ENCODE data around the gene GJB6.

DNA sequence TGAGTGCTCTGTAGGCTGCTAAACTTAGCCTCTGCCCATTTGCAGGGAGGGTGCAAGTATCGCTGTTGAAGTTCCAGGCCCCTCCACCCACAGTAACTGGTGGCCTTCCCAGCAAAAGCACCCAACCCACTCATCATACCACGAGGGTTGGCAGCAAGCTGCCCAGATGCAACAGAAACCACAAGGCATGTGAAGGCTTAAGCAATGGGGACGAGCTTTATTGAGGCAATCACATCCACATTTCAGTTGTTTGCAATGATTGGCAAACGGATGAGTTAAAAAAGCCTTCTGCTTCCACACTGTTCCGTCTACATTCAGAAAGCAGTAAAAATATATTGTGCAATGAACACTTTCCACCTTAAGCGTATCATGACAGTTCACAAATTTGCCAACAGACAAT lies 10.3 kb downstream of the GJB6 start:
- TF ChIP-seq, protein P1, sequence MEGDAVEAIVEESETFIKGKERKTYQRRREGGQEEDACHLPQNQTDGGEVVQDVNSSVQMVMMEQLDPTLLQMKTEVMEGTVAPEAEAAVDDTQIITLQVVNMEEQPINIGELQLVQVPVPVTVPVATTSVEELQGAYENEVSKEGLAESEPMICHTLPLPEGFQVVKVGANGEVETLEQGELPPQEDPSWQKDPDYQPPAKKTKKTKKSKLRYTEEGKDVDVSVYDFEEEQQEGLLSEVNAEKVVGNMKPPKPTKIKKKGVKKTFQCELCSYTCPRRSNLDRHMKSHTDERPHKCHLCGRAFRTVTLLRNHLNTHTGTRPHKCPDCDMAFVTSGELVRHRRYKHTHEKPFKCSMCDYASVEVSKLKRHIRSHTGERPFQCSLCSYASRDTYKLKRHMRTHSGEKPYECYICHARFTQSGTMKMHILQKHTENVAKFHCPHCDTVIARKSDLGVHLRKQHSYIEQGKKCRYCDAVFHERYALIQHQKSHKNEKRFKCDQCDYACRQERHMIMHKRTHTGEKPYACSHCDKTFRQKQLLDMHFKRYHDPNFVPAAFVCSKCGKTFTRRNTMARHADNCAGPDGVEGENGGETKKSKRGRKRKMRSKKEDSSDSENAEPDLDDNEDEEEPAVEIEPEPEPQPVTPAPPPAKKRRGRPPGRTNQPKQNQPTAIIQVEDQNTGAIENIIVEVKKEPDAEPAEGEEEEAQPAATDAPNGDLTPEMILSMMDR (IDR thresholded peaks at IDR 0.05): no peak
- no peak for TF ChIP-seq POLR2AphosphoS5 (IDR thresholded peaks at IDR 0.05)
